HG02884 (cell line): ENCODE results near the gene IRS4.

Source experiments
- ATAC-seq: cut with Tn5 transposase; IDR thresholded peaks from one replicate; pipeline ENCODE4 v1.9.1; 2021; ENCODE audit warnings: mild to moderate bottlenecking, moderate library complexity; ENCODE audit not compliant: unreplicated experiment

The IRS4 gene

GRCh38 chrX:108736509-108737479 lies at the start of gene IRS4:
IRS4 (minus strand) TSS chrX:108736563.
- ATAC-seq: no peak

DNA sequence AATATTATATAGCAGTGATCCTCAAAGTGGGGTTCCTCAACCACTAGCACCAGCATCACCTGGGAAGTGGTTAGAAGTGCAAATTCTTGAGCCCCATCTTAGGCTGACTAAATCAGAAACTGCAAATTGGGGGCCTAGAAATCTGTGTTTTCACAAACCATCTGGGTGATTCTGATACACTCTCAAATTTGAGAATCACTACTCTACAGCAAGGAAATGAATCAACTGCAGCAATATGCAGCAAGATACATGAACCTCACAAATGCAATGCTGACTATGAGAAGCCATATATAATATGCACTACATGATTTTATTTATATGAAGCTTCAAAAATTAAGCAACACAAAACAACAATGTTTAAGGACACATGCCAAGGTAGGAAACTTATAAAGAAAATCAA lies 36.2 kb upstream of the IRS4 start:
- ATAC-seq: no peak

DNA sequence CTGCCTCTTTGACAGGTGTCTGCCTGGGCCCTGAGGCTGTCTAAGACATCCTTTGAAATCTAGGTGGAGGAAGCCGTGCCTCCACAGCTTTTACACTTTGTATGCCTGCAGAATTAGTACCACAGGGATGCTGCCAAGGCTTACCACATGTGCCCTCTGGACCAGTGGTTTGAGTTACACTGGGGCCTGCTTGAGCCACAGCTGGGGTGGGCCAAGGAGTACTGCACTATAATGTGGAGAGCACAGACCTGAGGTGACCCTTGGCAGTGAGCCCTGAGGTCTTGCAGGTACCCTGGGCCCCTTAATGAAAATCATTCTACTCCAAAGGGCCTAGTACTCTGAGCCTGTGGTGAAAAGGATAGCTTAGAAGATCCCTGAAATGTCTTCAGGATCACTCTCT lies 27.2 kb upstream of the IRS4 start:
- ATAC-seq: no peak

DNA sequence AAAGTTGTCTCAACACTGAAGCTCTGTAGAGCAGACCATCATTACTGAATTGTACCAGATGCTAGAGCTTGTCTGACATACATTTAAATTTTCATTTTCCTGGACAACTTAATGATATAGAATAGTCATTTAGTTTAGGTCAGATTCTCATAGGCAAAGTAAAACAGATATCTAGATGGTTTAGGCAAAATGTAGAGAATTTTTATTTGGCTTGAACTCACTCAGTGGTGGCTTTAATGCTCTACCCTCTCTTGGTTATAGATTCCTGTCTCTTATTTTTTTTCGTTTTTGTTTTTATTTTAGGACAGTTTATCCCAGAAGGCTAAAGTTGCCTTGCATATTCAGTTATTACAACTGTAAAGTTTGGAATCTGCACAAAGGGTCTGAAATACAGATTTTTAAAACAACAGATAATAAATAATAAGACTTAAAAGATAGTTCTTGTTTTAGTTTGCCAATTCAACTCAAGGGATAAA lies 4.0 kb upstream of the IRS4 start:
- no peak for ATAC-seq

GRCh38 chrX:108737754-108738153 lies 1.4 kb upstream of the IRS4 start:
- no peak for ATAC-seq

DNA sequence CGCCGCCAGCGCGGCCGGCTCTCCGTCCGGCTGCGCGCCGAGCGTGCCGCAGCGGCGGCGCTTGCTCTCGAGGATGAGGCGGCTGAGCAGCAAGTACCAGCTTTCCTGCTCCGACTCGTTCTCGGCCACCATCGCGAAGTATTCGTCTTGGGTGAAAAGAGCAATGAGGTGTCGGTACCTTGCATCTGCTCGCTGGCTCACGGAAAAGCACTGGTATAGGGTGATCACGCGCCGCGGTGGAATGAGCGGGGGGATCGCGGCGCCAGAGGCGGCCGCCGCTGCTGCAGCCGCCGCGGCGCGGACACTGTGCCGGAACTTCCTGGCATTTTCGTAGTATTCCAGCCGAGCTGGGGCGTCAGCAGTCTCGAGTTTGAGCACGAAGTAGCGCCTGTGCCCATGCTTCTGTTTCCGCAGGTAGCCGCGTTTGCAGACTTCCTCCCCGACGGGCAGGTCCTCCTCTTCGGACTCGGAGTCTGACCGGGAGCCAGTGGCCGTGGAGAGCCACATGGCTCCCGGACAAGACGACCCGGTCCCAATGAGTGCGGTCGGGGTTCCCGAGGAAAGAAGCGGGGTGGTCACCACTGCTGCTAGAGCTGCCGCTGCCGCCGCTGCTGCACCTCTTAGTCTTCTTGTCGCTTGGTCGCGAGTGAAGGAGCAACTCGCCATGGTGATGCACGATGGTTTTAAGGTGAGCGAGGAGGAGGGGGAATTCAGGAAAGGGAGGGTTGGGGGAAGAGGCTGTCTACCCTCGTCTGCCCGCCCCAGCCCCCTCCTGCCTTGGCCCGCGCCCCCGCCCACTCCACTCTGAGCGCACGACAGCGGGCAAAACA lies 469 bp downstream of the IRS4 start:
- no peak for ATAC-seq

GRCh38 chrX:108735091-108735678 lies 1.2 kb downstream of the IRS4 start:
- ATAC-seq: no peak

- no peak for ATAC-seq
Measured at GRCh38 chrX:108734426-108734825, 1.9 kb downstream of the IRS4 start.

- no peak for ATAC-seq
Measured at GRCh38 chrX:108732630-108733321, 3.6 kb downstream of the IRS4 start.

GRCh38 chrX:108731153-108731552 lies 5.2 kb downstream of the IRS4 start:
- ATAC-seq: no peak

GRCh38 chrX:108726748-108727147 lies 9.6 kb downstream of the IRS4 start:
- no peak for ATAC-seq

GRCh38 chrX:108722561-108722960 lies 13.8 kb downstream of the IRS4 start:
- ATAC-seq: no peak

DNA sequence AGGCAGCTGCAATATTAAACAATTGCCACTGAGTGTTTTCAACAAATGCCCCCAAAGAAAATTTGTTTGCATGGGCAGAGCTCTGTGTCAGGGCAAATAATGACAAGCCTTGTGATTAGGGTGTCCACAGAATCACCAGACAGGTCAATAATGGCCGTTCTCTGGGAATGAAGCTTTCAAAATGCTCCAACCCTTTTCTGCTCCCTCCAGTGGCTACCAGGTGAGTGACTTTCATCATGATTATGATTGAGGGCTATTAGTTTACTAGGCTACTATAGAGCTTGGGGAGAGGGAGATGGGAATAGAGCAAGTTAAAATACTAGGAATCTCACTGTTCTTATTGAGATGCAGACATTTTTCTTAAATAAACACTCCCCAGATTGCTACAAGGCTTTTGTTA lies 23.5 kb downstream of the IRS4 start:
- ATAC-seq: no peak

DNA sequence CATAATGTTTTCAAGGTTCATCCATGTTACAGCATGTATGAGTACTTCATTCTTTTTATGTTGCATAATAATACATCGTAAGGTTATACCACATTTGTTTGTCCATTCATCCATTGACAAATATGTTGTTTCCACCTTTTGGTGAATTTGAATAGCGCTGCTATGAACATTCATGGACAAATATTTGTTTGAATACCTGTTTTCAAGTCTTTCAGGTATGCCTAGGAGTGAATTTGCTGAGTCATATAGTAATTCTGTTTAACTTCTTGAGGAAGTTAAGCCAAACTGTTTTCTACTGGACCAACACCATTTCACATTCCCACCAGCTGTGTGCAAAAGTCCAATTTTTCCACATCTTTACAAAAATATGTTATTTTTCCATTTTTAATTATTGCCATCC lies 31.5 kb downstream of the IRS4 start:
- ATAC-seq: no peak

DNA sequence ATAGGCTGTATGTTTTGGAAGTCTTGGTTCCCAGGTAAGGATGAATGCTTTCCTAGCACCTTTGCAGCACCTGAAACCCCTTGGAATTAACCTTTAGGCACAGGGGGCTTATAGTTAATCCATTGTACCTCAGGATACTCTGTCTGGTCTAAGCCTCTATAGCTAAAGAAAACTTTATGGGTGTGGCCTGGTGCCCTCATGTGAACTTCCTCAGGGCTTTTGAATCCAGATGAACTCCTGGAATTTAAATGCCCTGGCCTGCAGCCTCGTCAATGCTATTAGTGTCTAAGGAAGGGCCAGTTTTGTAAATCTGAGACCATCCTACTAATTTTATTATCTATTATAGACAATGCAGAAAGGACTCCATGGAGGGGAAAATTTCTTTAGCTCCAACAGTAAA lies 33.8 kb downstream of the IRS4 start:
- no peak for ATAC-seq

GRCh38 chrX:108701633-108702032 lies 34.7 kb downstream of the IRS4 start:
- no peak for ATAC-seq

GRCh38 chrX:108699368-108699767 lies 37.0 kb downstream of the IRS4 start:
- ATAC-seq: no peak

DNA sequence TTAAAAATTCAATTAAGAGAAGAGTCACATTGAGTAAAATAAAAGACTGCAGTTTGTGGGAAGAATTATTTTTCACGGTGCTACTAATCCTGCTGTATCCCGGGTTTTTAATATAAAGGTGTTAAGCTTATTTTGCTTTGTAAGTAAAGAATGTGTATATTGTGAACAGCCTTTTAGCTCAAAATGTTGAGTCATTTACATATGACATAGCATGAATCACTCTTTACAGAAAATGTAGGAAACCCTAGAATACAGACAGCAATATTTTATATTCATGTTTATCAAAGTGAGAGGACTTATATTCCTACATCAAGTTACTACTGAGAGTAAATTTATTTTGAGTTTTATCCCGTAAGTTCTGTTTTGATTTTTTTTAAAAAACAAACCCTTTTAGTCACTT lies 39.7 kb downstream of the IRS4 start:
- no peak for ATAC-seq
